A549 (cell line): ENCODE measurements around the gene BAHCC1. TPM values are rescaled to one million over a fixed set of nuclear protein-coding genes. Genes with fewer than 3 reads are reported as not detected.
A peak's percentile ranks its signal among the peaks of the same experiment; 100 is the strongest.
"Not testable (repeated sequence)": the region's sequence is repeated elsewhere in the genome, so short reads cannot be mapped to it uniquely, and the experiment has no call there.

ENCODE experiments used
- ATAC-seq, 2 experiments: fragments of 200-7000 bp in 1 of 2; fragments of >200 bp in 1 of 2; cut with Nextera tagmentation in 1 of 2; cut with Tn5 transposase in 1 of 2; 3 replicates each; pipeline versions ENCODE4 v1.8.0 to v1.9.1; 2018 to 2020; ENCODE audit warnings: mild to moderate bottlenecking in 1 of 2, moderate library complexity in 1 of 2
- CTCF ChIA-PET: fragments of 300-600 bp; sonication (Branson Sonifier 250); formaldehyde crosslinking; extraction: SDS; loops from one replicate; lab custom pipeline; 2021; ENCODE audit warnings: antibody characterized with exemption, inconsistent platforms; lab: Yijun Ruan, JAX
- POLR2A ChIA-PET: fragments of 350-600 bp; formaldehyde crosslinking; extraction: SDS; loops from one replicate; lab custom pipeline; 2021; ENCODE audit warnings: antibody characterized with exemption, inconsistent platforms; lab: Yijun Ruan, JAX
- DNase-seq, 2 experiments: peaks; one replicate each; pipeline versions ENCODE4 v3.0.0 to v3.0.0-alpha.2; 2011 to 2016; ENCODE audit warnings: low read depth in 1 of 2, low spot score in 1 of 2
- FAIRE-seq: peaks from 2 replicates; lab custom pipeline; 2011; peaks lifted over from hg19 to GRCh38; lab: Jason Lieb, UNC
- H3K27ac ChIP-seq, 2 experiments: fragments of >200 bp; sonication (Bioruptor Twin); formaldehyde crosslinking; 3 replicates each; pipeline ENCODE4 v1.5.1; 2016 to 2017
- H3K4me1 ChIP-seq: fragments of >200 bp; sonication (Bioruptor Twin); formaldehyde crosslinking; 3 replicates; pipeline ENCODE4 v1.6.1; 2016
- H3K4me2 ChIP-seq: fragments of >200 bp; sonication (Bioruptor Twin); formaldehyde crosslinking; 3 replicates; pipeline ENCODE4 v1.6.1; 2016
- H3K4me3 ChIP-seq: fragments of >200 bp; sonication (Bioruptor Twin); formaldehyde crosslinking; 3 replicates; pipeline ENCODE4 v1.5.1; 2016
- H3K9me3 ChIP-seq: fragments of >200 bp; sonication (Bioruptor Twin); formaldehyde crosslinking; 3 replicates; pipeline ENCODE4 v1.6.1; 2016
- BHLHE40 ChIP-seq: IDR thresholded peaks from 2 replicates; pipeline ENCODE4 v1.6.1; 2012; ENCODE audit warnings: low read depth, low read length, inconsistent platforms
- CBX8 ChIP-seq: fragments of 200-600 bp; sonication (generic); IDR thresholded peaks from 2 replicates; pipeline ENCODE4 v1.6.1; 2016
- CHD2 ChIP-seq: fragments of 150-350 bp; IDR thresholded peaks from 2 replicates; pipeline ENCODE4 v1.6.1; 2014; ENCODE audit warnings: low read length; ENCODE audit not compliant: partially characterized antibody
- EP300 ChIP-seq, 2 experiments: fragments of >200 bp; sonication (Bioruptor Twin); formaldehyde crosslinking; IDR thresholded peaks; 2 replicates in 1 of 2; 3 replicates in 1 of 2; pipeline ENCODE4 v1.6.1; 2016 to 2017
- ESRRA ChIP-seq: fragments of 150-350 bp; IDR thresholded peaks from 2 replicates; pipeline ENCODE4 v1.6.1; 2014; ENCODE audit warnings: mild to moderate bottlenecking, low read length, borderline replicate concordance
- GATA3 ChIP-seq: IDR thresholded peaks from 2 replicates; pipeline ENCODE4 v1.6.1; 2012; ENCODE audit warnings: borderline replicate concordance
- HDAC2 ChIP-seq: fragments of 200-600 bp; sonication (generic); IDR thresholded peaks from 2 replicates; pipeline ENCODE4 v1.6.1; 2016
- HOXB13 ChIP-seq: fragments of 250-450 bp; sonication (Bioruptor Pico); IDR thresholded peaks from 2 replicates; pipeline ENCODE4 v1.5.0; 2020; ENCODE audit warnings: low read depth, mild to moderate bottlenecking, moderate library complexity
- JUNB ChIP-seq: fragments of >200 bp; sonication (Bioruptor Twin); formaldehyde crosslinking; IDR thresholded peaks from 2 replicates; pipeline ENCODE4 v1.6.1; 2016
- KDM1A ChIP-seq: fragments of 200-600 bp; sonication (generic); IDR thresholded peaks from 2 replicates; pipeline ENCODE4 v1.6.1; 2016; ENCODE audit warnings: low read depth, mild to moderate bottlenecking
- MAFK ChIP-seq: fragments of 450-650 bp; IDR thresholded peaks from 2 replicates; pipeline ENCODE4 v1.6.1; 2014; ENCODE audit not compliant: partially characterized antibody
- POLR2AphosphoS2 ChIP-seq: conservative IDR thresholded peaks from 2 replicates; pipeline ENCODE4 v1.6.1; 2012; ENCODE audit warnings: low read length, improper control_type of control experiment, inconsistent platforms
- RAD21 ChIP-seq, 2 experiments: fragments of >200 bp in 1 of 2; sonication (Bioruptor Twin) in 1 of 2; formaldehyde crosslinking in 1 of 2; IDR thresholded peaks in 1 of 2; conservative IDR thresholded peaks in 1 of 2; 2 replicates in 1 of 2; 3 replicates in 1 of 2; pipeline ENCODE4 v1.6.1; 2012 to 2018; ENCODE audit warnings: inconsistent platforms in 1 of 2
- RFX5 ChIP-seq: fragments of 450-650 bp; IDR thresholded peaks from 2 replicates; pipeline ENCODE4 v1.7.1; 2014; ENCODE audit warnings: antibody characterized with exemption, mild to moderate bottlenecking, moderate library complexity
- RNF2 ChIP-seq: fragments of 200-600 bp; sonication (generic); IDR thresholded peaks from 2 replicates; pipeline ENCODE4 v1.6.1; 2016; ENCODE audit warnings: low read depth, mild to moderate bottlenecking, antibody characterized with exemption, moderate library complexity, borderline replicate concordance
- SMC3 ChIP-seq: fragments of >200 bp; sonication (Bioruptor Twin); formaldehyde crosslinking; IDR thresholded peaks from 3 replicates; pipeline ENCODE4 v1.6.1; 2018; ENCODE audit warnings: inconsistent platforms
- ZNF302 ChIP-seq: fragments of 250-450 bp; sonication (Bioruptor Pico); IDR thresholded peaks from 2 replicates; pipeline ENCODE4 v1.9.0; 2021; ENCODE audit warnings: inconsistent platforms, mild to moderate bottlenecking, moderate library complexity
- WGBS: methylation state at CpG from one replicate; pipeline ENCODE4 v1.1.6; 2017; ENCODE audit errors: missing lambda C conversion rate; 5-methylcytosine and 5-hydroxymethylcytosine counted together
- polyA plus RNA-seq, 4 experiments: library from polyadenylated mRNA; depleted of rRNA in 3 of 4; stranded (reverse); fragments of >200 nt; fragmentation: RNase III in 1 of 4; extraction: RNeasy Plus Mini Kit Qiagen cat#74134 plus additional on column Dnase treatment in 1 of 4; gene quantifications; 2 replicates in 3 of 4; 3 replicates in 1 of 4; pipeline ENCODE4 v1.2.3, GENCODE V29; 2011 to 2017
- TF ChIP-seq, protein P1 (sequence below): fragments of >200 bp; sonication (Bioruptor Twin); formaldehyde crosslinking; IDR thresholded peaks from 3 replicates; pipeline ENCODE4 v1.6.1; 2016
- TF ChIP-seq, protein P2 (sequence below): fragments of >200 bp; sonication (Bioruptor Twin); formaldehyde crosslinking; IDR thresholded peaks from 2 replicates; pipeline ENCODE4 v1.6.1; 2016
- TF ChIP-seq, protein P3 (sequence below): IDR thresholded peaks from 2 replicates; pipeline ENCODE4 v1.6.1; 2012; ENCODE audit warnings: low read depth, borderline replicate concordance
- TF ChIP-seq, protein P4 (sequence below): IDR thresholded peaks from 2 replicates; pipeline ENCODE4 v1.6.1; 2012

BAHCC1 gene
- polyA plus RNA-seq, 2 of the 4 experiments (the other 2 are of a cell fraction): 2.6 to 5.8 TPM

DNA sequence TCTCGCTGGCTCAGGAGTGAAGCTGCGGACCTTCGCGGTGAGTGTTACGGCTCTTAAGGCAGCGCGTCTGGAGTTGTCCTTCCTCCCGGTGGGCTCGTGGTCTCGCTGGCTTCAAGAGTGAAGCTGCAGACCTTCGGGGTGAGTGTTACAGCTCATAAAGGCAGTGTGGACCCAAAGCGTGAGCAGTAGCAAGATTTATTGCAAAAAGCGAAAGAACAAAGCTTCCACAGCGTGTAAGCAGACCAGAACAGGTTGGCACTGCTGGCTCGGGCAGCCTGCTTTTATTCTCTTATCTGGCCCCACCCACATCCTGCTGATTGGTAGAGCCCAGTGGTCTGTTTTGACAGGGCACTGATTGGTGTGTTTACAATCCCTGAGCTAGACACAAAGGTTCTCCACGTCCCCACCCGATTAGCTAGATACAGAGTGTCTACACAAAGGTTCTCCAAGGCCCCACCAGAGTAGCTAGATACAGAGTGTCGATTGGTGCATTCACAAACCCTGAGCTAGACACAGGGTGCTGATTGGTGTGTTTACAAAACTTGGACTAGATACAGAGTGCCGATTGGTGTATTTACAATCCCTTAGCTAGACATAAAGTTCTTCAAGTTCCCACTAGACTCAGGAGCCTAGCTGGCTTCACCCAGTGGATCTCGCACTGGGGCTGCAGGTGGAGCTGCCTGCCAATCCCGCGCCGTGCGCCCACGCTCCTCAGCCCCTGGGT, 43.8 kb upstream of the BAHCC1 start:
- FAIRE-seq: not testable (repeated sequence)

GRCh38 chr17:81352056-81352455, 43.2 kb upstream of the BAHCC1 start:
- POLR2A ChIA-PET, H3K4me1 ChIP-seq, H3K27ac ChIP-seq, H3K4me2 ChIP-seq, H3K4me3 ChIP-seq, H3K9me3 ChIP-seq, ATAC-seq, DNase-seq, FAIRE-seq: not testable (repeated sequence)
- 85% methylated on average over 11 of the region's 38 CpGs for WGBS
- CTCF ChIA-PET: interaction anchor here (0.6 to 1.9 kb wide), 6 partner anchors 8 to 133 kb away, joined by 3 to 6 read pairs (median 3); no protein-coding TSS in a partner anchor

More for the DNA sequence above, 43.8 kb upstream of the BAHCC1 start:
- H3K9me3 ChIP-seq, H3K4me2 ChIP-seq, H3K27ac ChIP-seq, POLR2A ChIA-PET, DNase-seq, H3K4me1 ChIP-seq, H3K4me3 ChIP-seq, ATAC-seq: not testable (repeated sequence)
- 87% methylated on average over 22 of the region's 25 CpGs for WGBS
- CTCF ChIA-PET: interaction anchor here (0.6 to 1.9 kb wide), 8 partner anchors 9 to 133 kb away, joined by 3 to 6 read pairs (median 3); no protein-coding TSS in a partner anchor

- TF ChIP-seq SMC3: no peak
- TF ChIP-seq, protein P1, sequence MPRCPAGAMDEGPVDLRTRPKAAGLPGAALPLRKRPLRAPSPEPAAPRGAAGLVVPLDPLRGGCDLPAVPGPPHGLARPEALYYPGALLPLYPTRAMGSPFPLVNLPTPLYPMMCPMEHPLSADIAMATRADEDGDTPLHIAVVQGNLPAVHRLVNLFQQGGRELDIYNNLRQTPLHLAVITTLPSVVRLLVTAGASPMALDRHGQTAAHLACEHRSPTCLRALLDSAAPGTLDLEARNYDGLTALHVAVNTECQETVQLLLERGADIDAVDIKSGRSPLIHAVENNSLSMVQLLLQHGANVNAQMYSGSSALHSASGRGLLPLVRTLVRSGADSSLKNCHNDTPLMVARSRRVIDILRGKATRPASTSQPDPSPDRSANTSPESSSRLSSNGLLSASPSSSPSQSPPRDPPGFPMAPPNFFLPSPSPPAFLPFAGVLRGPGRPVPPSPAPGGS: no peak
- no peak for TF ChIP-seq CBX8
- TF ChIP-seq HOXB13 (CRISPR knock-in tag): no peak
- TF ChIP-seq RAD21 (conservative IDR thresholded peaks at IDR 0.05 in 1 of 2, IDR thresholded peaks at IDR 0.05 in 1 of 2): no peak
- no peak for TF ChIP-seq GATA3
- no peak for TF ChIP-seq KDM1A
- FAIRE-seq (no peak), DNase-seq (no peak), ATAC-seq (0 out of 6 replicates have a peak, but pooled peaks of 1 of the 2 experiments have one; percentile 22)
- CTCF ChIA-PET: interaction anchor here (0.8 to 2.9 kb wide), 4 partner anchors 18 to 63 kb away, joined by 4 to 11 read pairs (median 6); no protein-coding TSS in a partner anchor
- H3K9me3 ChIP-seq: no peaks in the 10 kb centered on the region
- H3K4me2 ChIP-seq: no peak overlapping the region
- H3K4me1 ChIP-seq: 0 out of 3 replicates have a peak, but pooled peaks cover 4% of the 10 kb centered on the region
- no peak overlapping the region for H3K4me3 ChIP-seq
- POLR2A ChIA-PET: no interaction called here
- 57% methylated on average over 14 of the region's 14 CpGs for WGBS
- no peak overlapping the region for H3K27ac ChIP-seq
Measured at GRCh38 chr17:81354252-81354953, 40.9 kb upstream of the BAHCC1 start.

GRCh38 chr17:81354954-81355347, 40.3 kb upstream of the BAHCC1 start:
- TF ChIP-seq MAFK: no peak
- TF ChIP-seq JUNB: no peak
- TF ChIP-seq BHLHE40: no peak
- no peak overlapping the region for H3K4me2 ChIP-seq
- H3K4me1 ChIP-seq: peaks cover 2% of the 10 kb centered on the region; the same call in 2 of the 3 replicates
- CTCF ChIA-PET: interaction anchor here (0.8 to 2.9 kb wide), 3 partner anchors 18 to 63 kb away, joined by 4 to 8 read pairs (median 4); no protein-coding TSS in a partner anchor
- no peaks in the 10 kb centered on the region for H3K9me3 ChIP-seq
- ATAC-seq (no peak), DNase-seq (no peak), FAIRE-seq (no peak)
- H3K4me3 ChIP-seq: no peak overlapping the region
- H3K27ac ChIP-seq: no peak overlapping the region
- POLR2A ChIA-PET: no interaction called here
- WGBS: 90% methylated on average over 9 of the region's 9 CpGs

GRCh38 chr17:81359218-81359617, 36.0 kb upstream of the BAHCC1 start:
- DNase-seq (no peak), FAIRE-seq (no peak), ATAC-seq (no peak)
- ChIA-PET CTCF (interaction anchor here (0.6 to 4.5 kb wide), 7 partner anchors 14 to 125 kb away, joined by 3 to 23 read pairs (median 5); partner anchors contain the start of gene SLC38A10), POLR2A (no interaction called here)
- peaks cover 14% of the 10 kb centered on the region; the same call in 2 of the 3 replicates for H3K4me1 ChIP-seq
- H3K4me2 ChIP-seq: no peak overlapping the region
- 92% methylated on average over 8 of the region's 8 CpGs for WGBS
- H3K9me3 ChIP-seq: no peaks in the 10 kb centered on the region
- no peak overlapping the region for H3K27ac ChIP-seq
- H3K4me3 ChIP-seq: no peak overlapping the region
- TF ChIP-seq ESRRA: no peak
- TF ChIP-seq, protein P2, sequence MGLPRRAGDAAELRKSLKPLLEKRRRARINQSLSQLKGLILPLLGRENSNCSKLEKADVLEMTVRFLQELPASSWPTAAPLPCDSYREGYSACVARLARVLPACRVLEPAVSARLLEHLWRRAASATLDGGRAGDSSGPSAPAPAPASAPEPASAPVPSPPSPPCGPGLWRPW: no peak
- no peak for TF ChIP-seq JUNB
- TF ChIP-seq, protein P3, sequence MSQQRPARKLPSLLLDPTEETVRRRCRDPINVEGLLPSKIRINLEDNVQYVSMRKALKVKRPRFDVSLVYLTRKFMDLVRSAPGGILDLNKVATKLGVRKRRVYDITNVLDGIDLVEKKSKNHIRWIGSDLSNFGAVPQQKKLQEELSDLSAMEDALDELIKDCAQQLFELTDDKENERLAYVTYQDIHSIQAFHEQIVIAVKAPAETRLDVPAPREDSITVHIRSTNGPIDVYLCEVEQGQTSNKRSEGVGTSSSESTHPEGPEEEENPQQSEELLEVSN: no peak
- no peak for TF ChIP-seq RFX5
- no peak for TF ChIP-seq ZNF302 (CRISPR knock-in tag)
- TF ChIP-seq RNF2: no peak
- TF ChIP-seq, protein P1: no peak
- TF ChIP-seq HDAC2: no peak
- TF ChIP-seq HOXB13 (CRISPR knock-in tag): no peak
- TF ChIP-seq EP300 (IDR thresholded peaks at IDR 0.05): no peak
- TF ChIP-seq POLR2AphosphoS2: no peak
- TF ChIP-seq MAFK: no peak
- TF ChIP-seq CHD2: no peak
- TF ChIP-seq, protein P4, sequence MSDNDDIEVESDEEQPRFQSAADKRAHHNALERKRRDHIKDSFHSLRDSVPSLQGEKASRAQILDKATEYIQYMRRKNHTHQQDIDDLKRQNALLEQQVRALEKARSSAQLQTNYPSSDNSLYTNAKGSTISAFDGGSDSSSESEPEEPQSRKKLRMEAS: no peak
